ENCODE measurements around the gene RAD51B. TPM values are rescaled to one million over a fixed set of nuclear protein-coding genes. Genes with fewer than 3 reads are reported as not detected.

RAD51B gene
- polyA plus RNA-seq, 3 donors: 3.6 to 11.6 (median 9.4) TPM

- Histone ChIP-seq H3K9ac (ENCODE audit: insufficient read depth, low read length, poor library complexity, severe bottlenecking) (no peak overlapping the region), H4K20me1 (ENCODE audit: insufficient read depth, low read length) (no peaks in the 10 kb centered on the region), H3K9me3 (replicated peaks in 1 of 2; ENCODE audit: control insufficient read depth in 1 of 2, insufficient read depth in 1 of 2, low read length in 2 of 2) (no peaks in the 10 kb centered on the region), H3K36me3 (replicated peaks in 1 of 2; ENCODE audit: control insufficient read depth in 1 of 2, insufficient read depth in 2 of 2, low read length in 2 of 2) (no peaks in the 10 kb centered on the region), H3K4me3 (replicated peaks in 1 of 3; ENCODE audit: low read depth in 2 of 3, low read length in 3 of 3) (no peak overlapping the region), H3K4me1 (ENCODE audit: control insufficient read depth in 1 of 2, insufficient read depth in 2 of 2, low read length in 2 of 2) (no peaks in the 10 kb centered on the region), H2AFZ (ENCODE audit: insufficient read depth, low read depth, low read length, poor library complexity, severe bottlenecking) (no peak overlapping the region), H3K4me2 (replicated peaks; ENCODE audit: extremely low read depth, low read length, poor library complexity, severe bottlenecking) (no peak overlapping the region), H3K27me3 (ENCODE audit: control insufficient read depth in 2 of 2, insufficient read depth in 2 of 2, low read length in 2 of 2) (no peaks in the 10 kb centered on the region), H3K79me2 (ENCODE audit: insufficient read depth, low read length) (no peaks in the 10 kb centered on the region), H3K27ac (ENCODE audit: low read depth in 1 of 2, low read length in 2 of 2) (no peak overlapping the region)
- DNase-seq: peak in 1 of 3 donors; percentile 36
- H3K4me1 Mint-ChIP-seq: no peaks in the 10 kb centered on the region
- no peak overlapping the region for H3K4me3 Mint-ChIP-seq
- no peak overlapping the region for H3K27ac Mint-ChIP-seq
- H3K36me3 Mint-ChIP-seq: no peaks in the 10 kb centered on the region
- no peaks in the 10 kb centered on the region for H3K27me3 Mint-ChIP-seq (ENCODE audit: low read depth in 3 of 3)
- H3K9me3 Mint-ChIP-seq: no peaks in the 10 kb centered on the region
- TF ChIP-seq CTCF (IDR thresholded peaks at IDR 0.05): no peak
- intact Hi-C loops (cut with micrococcal nuclease): no loop called here
These were observed 372.2 kb downstream of the RAD51B start for GRCh38 chr14:68191567-68192321.

GRCh38 chr14:68192935-68193334 lies 373.4 kb downstream of the RAD51B start:
- no peak overlapping the region for H3K27ac Mint-ChIP-seq
- Histone ChIP-seq H3K4me3 (replicated peaks in 1 of 3; ENCODE audit: low read depth in 2 of 3, low read length in 3 of 3) (no peak overlapping the region), H4K20me1 (ENCODE audit: insufficient read depth, low read length) (no peaks in the 10 kb centered on the region), H3K4me1 (ENCODE audit: control insufficient read depth in 1 of 2, insufficient read depth in 2 of 2, low read length in 2 of 2) (no peaks in the 10 kb centered on the region), H3K9me3 (replicated peaks in 1 of 2; ENCODE audit: control insufficient read depth in 1 of 2, insufficient read depth in 1 of 2, low read length in 2 of 2) (no peaks in the 10 kb centered on the region), H3K27me3 (ENCODE audit: control insufficient read depth in 2 of 2, insufficient read depth in 2 of 2, low read length in 2 of 2) (no peaks in the 10 kb centered on the region), H3K9ac (ENCODE audit: insufficient read depth, low read length, poor library complexity, severe bottlenecking) (no peak overlapping the region), H3K79me2 (ENCODE audit: insufficient read depth, low read length) (no peaks in the 10 kb centered on the region), H3K27ac (ENCODE audit: low read depth in 1 of 2, low read length in 2 of 2) (no peak overlapping the region), H2AFZ (ENCODE audit: insufficient read depth, low read depth, low read length, poor library complexity, severe bottlenecking) (no peak overlapping the region), H3K36me3 (replicated peaks in 1 of 2; ENCODE audit: control insufficient read depth in 1 of 2, insufficient read depth in 2 of 2, low read length in 2 of 2) (no peaks in the 10 kb centered on the region), H3K4me2 (replicated peaks; ENCODE audit: extremely low read depth, low read length, poor library complexity, severe bottlenecking) (no peak overlapping the region)
- intact Hi-C loops (cut with micrococcal nuclease): no loop called here
- no peaks in the 10 kb centered on the region for H3K9me3 Mint-ChIP-seq
- H3K4me1 Mint-ChIP-seq: no peaks in the 10 kb centered on the region
- WGBS (ENCODE audit: insufficient coverage): 100% methylated on average over 2 of the region's 2 CpGs
- H3K36me3 Mint-ChIP-seq: no peaks in the 10 kb centered on the region
- TF ChIP-seq CTCF (IDR thresholded peaks at IDR 0.05): no peak
- no peaks in the 10 kb centered on the region for H3K27me3 Mint-ChIP-seq (ENCODE audit: low read depth in 3 of 3)
- DNase-seq: no peak
- H3K4me3 Mint-ChIP-seq: no peak overlapping the region
